Sigmoid colon (tissue), 7 donors: ENCODE measurements around the gene PLB1. TPM values are rescaled to one million over a fixed set of nuclear protein-coding genes. Genes with fewer than 3 reads are reported as not detected.

Experiments
- DNase-seq: peaks from one replicate; pipeline ENCODE4 v3.0.0-alpha.2; 2019
- H3K27ac ChIP-seq, 4 donors: fragments of 200-600 bp; sonication (generic); one replicate each; pipeline ENCODE4 v1.5.1; 2016 to 2019; ENCODE audit warnings: mild to moderate bottlenecking in 1 of 4
- H3K27me3 ChIP-seq, 3 donors: fragments of 200-600 bp; sonication (generic); one replicate each; pipeline ENCODE4 v1.5.1; 2019; ENCODE audit warnings: mild to moderate bottlenecking in 1 of 3
- H3K36me3 ChIP-seq, 4 donors: fragments of 200-600 bp; sonication (generic); one replicate each; pipeline ENCODE4 v1.5.1; 2016 to 2019
- H3K4me1 ChIP-seq, 4 donors: fragments of 200-600 bp; sonication (generic); one replicate each; pipeline ENCODE4 v1.5.1; 2017 to 2019
- H3K4me3 ChIP-seq, 4 donors: fragments of 200-600 bp; sonication (generic); one replicate each; pipeline ENCODE4 v1.5.1; 2017 to 2019; ENCODE audit warnings: mild to moderate bottlenecking in 2 of 4, moderate library complexity in 1 of 4
- H3K9me3 ChIP-seq, 4 donors: fragments of 200-600 bp in 3 of 4; sonication (generic) in 3 of 4; one replicate each; pipeline versions ENCODE4 v1.5.1 to v1.6.1; 2013 to 2019
- CTCF ChIP-seq, 4 experiments: fragments of 450-650 bp in 3 of 4; fragments of 200-600 bp in 1 of 4; IDR thresholded peaks; one replicate each; pipeline ENCODE4 v1.5.1; 2016 to 2019; ENCODE audit warnings: antibody characterized with exemption in 4 of 4, mild to moderate bottlenecking in 3 of 4, moderate library complexity in 2 of 4
- EP300 ChIP-seq, 4 donors: sonication (generic); formaldehyde crosslinking; IDR thresholded peaks; one replicate each; pipeline ENCODE4 v1.6.1; 2017; ENCODE audit warnings: antibody characterized with exemption in 4 of 4
- POLR2A ChIP-seq, 2 donors: fragments of 450-650 bp; IDR thresholded peaks; one replicate each; pipeline ENCODE4 v1.6.1; 2016; ENCODE audit warnings: antibody characterized with exemption in 2 of 2, mild to moderate bottlenecking in 2 of 2, moderate library complexity in 2 of 2
- POLR2AphosphoS5 ChIP-seq, 4 donors: sonication (generic); formaldehyde crosslinking; IDR thresholded peaks; one replicate each; pipeline ENCODE4 v1.6.1; 2017; ENCODE audit warnings: antibody characterized with exemption in 4 of 4
- WGBS, 2 donors: extraction: QIAGEN DNeasy Blood & Tissue Kit; methylation state at CpG; one replicate each; pipeline ENCODE4 v1.1.7; 2013; 5-methylcytosine and 5-hydroxymethylcytosine counted together
- intact Hi-C: fragments of 100-400 bp; cut with DNase I; formaldehyde crosslinking; loops from one replicate; pipeline ENCODE4 v1.15.1; 2023
- polyA plus RNA-seq, 3 donors: library from polyadenylated mRNA; stranded (reverse); fragments of 200-250 nt; gene quantifications; one replicate each; pipeline ENCODE4 v1.2.3, GENCODE V29; 2013
- total RNA-seq, 4 donors: library from RNA; depleted of rRNA; stranded (reverse); fragments of >200 nt; gene quantifications; one replicate each; pipeline ENCODE4 v1.1.0, GENCODE V29; 2016
- donor health status: healthy with polysubstance abuse.
- donor health status: Bipolar disorder and iron deficiency.
- donor health status: healthy.

Gene PLB1
- total and polyA plus RNA-seq, 7 donors, result 1.2 to 18.3 (median 2.1) TPM

- Histone ChIP-seq H3K4me1 (peaks cover 0 to 62% (median 56%) of the 10 kb centered on the region in 4 donors), H3K27ac (peak overlapping the region in 2 of 4 donors; percentile 28 to 92), H3K36me3 (no peaks in the 10 kb centered on the region), H3K9me3 (no peaks in the 10 kb centered on the region), H3K4me3 (no peak overlapping the region), H3K27me3 (no peaks in the 10 kb centered on the region)
- no peak for TF ChIP-seq EP300 (IDR thresholded peaks at IDR 0.05)
- TF ChIP-seq POLR2AphosphoS5 (IDR thresholded peaks at IDR 0.05), result no peak
- TF ChIP-seq CTCF (IDR thresholded peaks at IDR 0.05), result no peak
- no peak for TF ChIP-seq POLR2A (IDR thresholded peaks at IDR 0.05)
- DNase-seq, result peak; percentile 41
- WGBS, 2 donors, result 82 to 83% methylated on average over 3 of the region's 3 CpGs
- intact Hi-C loops, result no loop called here
Observed at GRCh38 chr2:28630341-28630740, 134.5 kb downstream of the PLB1 start.

GRCh38 chr2:28631514-28632206 lies 135.8 kb downstream of the PLB1 start:
- Histone ChIP-seq H3K9me3 (no peaks in the 10 kb centered on the region), H3K4me3 (no peak overlapping the region), H3K27me3 (no peaks in the 10 kb centered on the region), H3K4me1 (peaks cover 0 to 62% (median 56%) of the 10 kb centered on the region in 4 donors), H3K36me3 (no peaks in the 10 kb centered on the region), H3K27ac (peak overlapping the region in 1 of 4 donors; percentile 92)
- WGBS, 2 donors, result 67 to 92% methylated on average over 11 of the region's 11 CpGs
- TF ChIP-seq CTCF (IDR thresholded peaks at IDR 0.05) (no peak), EP300 (IDR thresholded peaks at IDR 0.05) (no peak), POLR2AphosphoS5 (IDR thresholded peaks at IDR 0.05) (no peak), POLR2A (IDR thresholded peaks at IDR 0.05) (no peak)
- intact Hi-C loops, result no loop called here
- DNase-seq, result no peak

GRCh38 chr2:28632791-28633190 lies 136.9 kb downstream of the PLB1 start:
- no peaks in the 10 kb centered on the region for H3K9me3 ChIP-seq
- H3K4me1 ChIP-seq, result peaks cover 0 to 61% (median 52%) of the 10 kb centered on the region in 4 donors
- intact Hi-C loops, result no loop called here
- peak overlapping the region in 1 of 4 donors; percentile 92 for H3K27ac ChIP-seq
- H3K36me3 ChIP-seq, result no peaks in the 10 kb centered on the region
- no peak overlapping the region for H3K4me3 ChIP-seq
- no peak for DNase-seq
- H3K27me3 ChIP-seq, result no peaks in the 10 kb centered on the region
- TF ChIP-seq POLR2A (IDR thresholded peaks at IDR 0.05) (no peak), EP300 (IDR thresholded peaks at IDR 0.05) (no peak), POLR2AphosphoS5 (IDR thresholded peaks at IDR 0.05) (no peak), CTCF (IDR thresholded peaks at IDR 0.05) (no peak)
- WGBS, 2 donors, result 87 to 98% methylated on average over 6 of the region's 6 CpGs

- 35 to 71% methylated on average over 7 of the region's 7 CpGs for WGBS, 2 donors
- peaks cover 0 to 57% (median 49%) of the 10 kb centered on the region in 4 donors for H3K4me1 ChIP-seq
- no peak for DNase-seq
- no peaks in the 10 kb centered on the region for H3K9me3 ChIP-seq
- no peaks in the 10 kb centered on the region for H3K27me3 ChIP-seq
- TF ChIP-seq POLR2A (IDR thresholded peaks at IDR 0.05) (no peak), POLR2AphosphoS5 (IDR thresholded peaks at IDR 0.05) (no peak), CTCF (IDR thresholded peaks at IDR 0.05) (no peak), EP300 (IDR thresholded peaks at IDR 0.05) (no peak)
- peak overlapping the region; percentile 80 to 92 (median 86) for H3K27ac ChIP-seq
- no peaks in the 10 kb centered on the region for H3K36me3 ChIP-seq
- intact Hi-C loops, result no loop called here
- H3K4me3 ChIP-seq, result no peak overlapping the region
Observed at GRCh38 chr2:28633204-28633603, 137.3 kb downstream of the PLB1 start.
